DMS 273 treated with DMSO at 0.1 percent for 48 hours (cell line): ENCODE measurements around the gene YPEL5.

Experiments
- DNase-seq: peaks from one replicate; lab custom pipeline; 2025; lab: John Stamatoyannopoulos, UW

The YPEL5 gene

DNA sequence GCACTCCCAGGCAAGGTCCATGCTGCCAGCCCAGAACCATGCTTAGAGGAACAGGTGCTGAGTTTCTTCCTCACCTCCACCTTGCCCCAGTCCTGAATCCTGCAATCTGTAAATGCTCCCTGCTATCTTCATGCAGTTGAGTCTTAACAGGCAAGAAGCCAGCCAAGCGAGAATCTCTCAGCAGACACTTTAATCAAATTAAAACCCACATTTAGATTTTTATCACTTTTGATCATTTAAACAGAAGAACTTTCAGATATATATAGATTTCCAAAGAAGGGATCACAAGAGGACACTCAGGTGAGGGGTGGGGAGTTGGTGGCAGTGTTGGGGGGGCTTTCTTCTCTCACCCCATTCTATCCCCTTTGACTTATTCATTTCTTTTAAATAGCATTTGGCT is 58.6 kb downstream of the YPEL5 start:
- no peak for DNase-seq

GRCh38 chr2:30206461-30207430 is 59.9 kb downstream of the YPEL5 start:
- no peak for DNase-seq

DNA sequence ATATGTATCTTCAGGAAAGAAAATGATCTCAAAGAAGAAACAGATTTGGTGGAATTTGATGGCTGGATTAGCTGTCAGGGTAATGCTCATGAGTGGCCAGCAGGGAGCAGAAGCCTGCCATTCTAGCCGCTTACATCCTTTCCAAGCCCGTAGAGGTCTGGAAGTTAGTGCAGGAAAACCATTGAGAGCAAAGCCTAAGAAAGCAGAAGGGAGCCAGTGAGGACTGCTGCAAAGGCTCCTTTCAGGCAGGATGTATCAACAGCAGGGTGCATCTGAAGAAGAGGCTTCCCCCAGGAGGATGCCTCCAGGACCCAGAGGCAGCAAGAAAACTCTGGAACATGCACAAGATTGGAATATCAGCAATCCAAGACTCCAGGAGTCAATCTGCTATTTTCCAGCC is 61.6 kb downstream of the YPEL5 start:
- DNase-seq = peak; percentile 30

DNA sequence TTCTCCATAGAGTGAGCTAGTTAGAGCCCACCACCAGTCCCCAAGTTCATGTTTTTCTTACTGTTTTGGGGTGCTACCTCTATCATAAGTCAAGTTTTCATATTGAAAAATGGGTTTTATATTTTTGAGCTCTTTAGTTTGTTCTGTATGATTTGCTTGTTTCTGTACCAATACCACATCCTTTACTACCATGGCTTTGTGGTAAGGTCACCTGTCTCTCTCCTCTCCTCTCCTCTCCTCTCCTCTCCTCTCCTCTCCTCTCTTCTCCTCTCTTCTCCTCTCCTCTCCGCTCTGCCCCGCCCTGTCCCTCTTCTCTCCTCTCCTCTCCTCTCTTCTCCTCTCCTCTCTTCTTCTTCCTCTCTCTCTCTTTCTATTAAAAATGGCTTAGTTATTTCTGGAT is 62.4 kb downstream of the YPEL5 start:
- no peak for DNase-seq
